HG03378 (cell line): ENCODE data around the gene CNR2.
"Not testable (repeated sequence)": the region's sequence is repeated elsewhere in the genome, so short reads cannot be mapped to it uniquely, and the experiment has no call there.

Source experiments
- ATAC-seq: cut with Tn5 transposase; IDR thresholded peaks from one replicate; pipeline ENCODE4 v1.9.1; 2021; ENCODE audit warnings: mild to moderate bottlenecking, moderate library complexity; ENCODE audit not compliant: unreplicated experiment

The CNR2 gene

GRCh38 chr1:23838401-23838866 is 74.7 kb downstream of the CNR2 start:
- no peak for ATAC-seq

DNA sequence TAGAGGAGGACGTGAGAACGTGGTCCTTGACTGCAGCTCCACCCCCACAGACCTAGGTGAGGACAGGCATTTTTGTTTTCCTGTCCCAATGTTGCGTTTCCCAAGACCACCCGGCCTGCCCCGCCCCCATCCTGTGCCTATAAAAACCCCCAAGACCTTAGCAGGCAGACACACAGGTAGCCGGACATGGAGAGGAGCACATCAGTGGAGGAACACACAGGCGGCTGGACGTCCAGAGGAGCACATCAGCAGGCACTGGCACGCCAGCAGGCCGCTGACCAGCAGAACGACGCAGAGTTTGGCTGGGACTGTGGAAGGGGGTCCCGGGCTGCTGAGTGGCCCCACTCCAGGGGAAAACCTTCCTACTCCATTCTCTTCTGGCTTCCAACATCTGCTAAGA is 75.3 kb downstream of the CNR2 start:
- ATAC-seq = no peak

GRCh38 chr1:23836037-23836436 is 77.1 kb downstream of the CNR2 start:
- ATAC-seq = no peak

DNA sequence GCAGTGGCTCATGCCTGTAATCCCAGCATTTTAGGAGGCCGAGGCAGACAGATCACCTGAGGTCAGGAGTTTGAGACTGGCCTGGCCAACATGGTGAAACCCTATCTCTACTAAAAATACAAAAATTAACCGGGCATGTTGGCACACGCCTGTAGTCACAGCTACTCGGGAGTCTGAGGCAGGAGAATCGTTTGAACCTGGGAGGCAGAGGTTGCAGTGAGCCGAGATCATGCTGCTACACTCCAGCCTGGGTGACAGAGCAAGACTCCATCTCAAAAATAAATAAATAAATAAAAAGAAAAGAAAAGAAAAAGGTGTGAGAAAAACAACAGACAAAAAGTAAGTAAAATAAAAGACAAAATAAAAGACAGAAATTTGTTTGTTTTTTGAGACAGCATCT is 79.0 kb downstream of the CNR2 start:
- not testable (repeated sequence) for ATAC-seq

DNA sequence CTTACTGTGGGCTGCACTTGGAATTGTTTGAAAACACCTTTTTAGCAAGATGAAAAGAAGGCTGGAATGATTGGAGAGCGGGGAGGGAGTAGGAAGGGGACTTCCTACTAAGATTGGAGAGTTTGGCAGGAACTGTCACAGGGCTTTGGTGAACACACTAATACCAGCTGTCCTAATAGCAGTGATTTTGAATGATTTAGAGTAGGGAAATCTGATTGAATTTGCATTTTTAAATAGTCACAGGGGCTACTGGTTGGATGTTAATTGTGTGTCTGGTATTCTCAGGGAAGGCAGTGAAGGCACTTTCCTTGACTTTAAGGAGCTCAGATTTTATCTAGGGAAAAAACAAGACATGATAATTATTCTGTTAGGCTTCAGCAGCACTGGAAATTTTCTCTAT is 85.4 kb downstream of the CNR2 start:
- no peak for ATAC-seq

GRCh38 chr1:23826590-23826989 is 86.6 kb downstream of the CNR2 start:
- ATAC-seq = not testable (repeated sequence)

DNA sequence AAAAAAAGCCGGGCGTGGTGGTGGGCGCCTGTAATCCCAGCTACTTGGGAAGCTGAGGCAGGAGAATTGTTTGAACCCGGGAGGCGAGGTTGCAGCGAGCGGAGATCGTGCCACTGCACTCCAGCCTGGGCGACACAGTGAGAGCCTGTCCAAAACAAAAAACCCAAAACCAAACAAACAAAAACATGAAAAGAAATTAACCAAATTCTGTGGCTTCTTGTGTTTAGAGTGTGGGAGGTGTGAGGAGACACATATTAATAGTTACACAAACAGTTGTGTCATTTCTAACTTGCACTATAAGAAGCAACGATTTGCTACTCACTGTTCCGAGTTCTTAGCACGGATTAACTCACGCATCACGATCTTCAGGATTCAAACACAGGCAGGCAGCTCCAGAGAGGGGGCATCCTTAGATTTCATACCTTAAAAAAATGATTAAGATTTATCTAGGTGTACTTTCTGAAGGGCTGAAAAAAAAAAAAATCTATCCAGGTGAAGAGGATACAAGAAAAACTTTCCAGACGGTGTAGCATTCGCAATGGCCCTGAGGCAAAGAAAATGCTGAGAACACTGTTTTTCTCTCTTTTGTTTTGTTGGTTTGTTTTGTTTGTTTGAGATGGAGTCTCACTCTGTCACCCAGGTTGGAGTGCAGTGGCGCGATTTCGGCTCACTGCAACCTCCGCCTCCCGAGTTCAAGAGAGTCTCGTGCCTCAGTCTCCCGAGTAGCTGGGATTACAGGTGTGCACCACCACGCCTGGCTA is 87.2 kb downstream of the CNR2 start:
- ATAC-seq = peak; percentile 47

- peak; percentile 63 for ATAC-seq
These were observed 87.9 kb downstream of the CNR2 start, which contains the start of gene HMGCL for GRCh38 chr1:23825076-23825761. HMGCL (minus strand) TSS chr1:23825429; CDS start chr1:23825415, 14 bp downstream.

DNA sequence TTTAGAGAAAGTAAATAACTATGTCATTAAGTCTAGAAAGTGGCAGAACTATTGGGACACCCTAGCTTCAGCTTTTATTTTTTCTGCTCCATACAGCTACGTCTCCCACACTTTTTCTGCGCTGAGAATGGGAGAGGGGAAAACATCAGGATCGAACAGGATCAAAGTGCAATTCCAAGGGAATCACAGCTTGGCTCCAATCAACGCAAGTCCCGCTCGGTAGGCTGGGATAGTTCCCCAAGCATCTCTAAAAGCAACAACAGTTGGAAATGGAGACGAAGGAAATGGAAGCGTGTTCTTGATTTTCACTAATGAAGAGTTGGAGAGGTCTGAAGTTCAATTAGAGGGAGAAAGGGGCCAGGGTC is 88.5 kb downstream of the CNR2 start:
- no peak for ATAC-seq

DNA sequence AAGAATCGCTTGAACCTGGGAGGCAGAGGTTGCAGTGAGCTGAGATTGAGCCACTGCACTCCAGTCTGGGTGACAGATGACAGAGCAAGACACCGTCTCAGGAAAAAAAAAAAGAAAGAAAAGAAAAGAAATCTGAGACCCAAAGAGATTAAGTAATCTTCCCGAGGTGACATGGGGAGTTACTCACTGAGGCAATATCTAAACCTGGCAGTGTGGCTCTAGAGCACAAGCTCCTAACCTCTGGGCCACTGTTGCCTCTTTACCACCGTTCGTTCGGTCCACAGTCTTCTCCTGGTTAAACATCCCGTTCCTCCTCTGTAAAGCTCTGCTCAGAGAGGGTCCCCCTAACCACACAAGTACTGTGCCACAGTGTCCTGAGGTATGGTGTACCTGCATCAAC is 89.4 kb downstream of the CNR2 start:
- ATAC-seq = no peak
